Fibroblast of pulmonary artery (primary cell): ENCODE data around the gene CALML3.
"Not testable (repeated sequence)": the region's sequence is repeated elsewhere in the genome, so short reads cannot be mapped to it uniquely, and the experiment has no call there.

Source experiments
- DNase-seq: peaks from one replicate; pipeline ENCODE4 v3.0.0-alpha.2; 2010; ENCODE audit warnings: low read depth
- H3K4me3 ChIP-seq: replicated peaks from 2 replicates; pipeline ENCODE4 v1.5.1; 2011; ENCODE audit warnings: low read depth, mild to moderate bottlenecking, control low read depth, low read length, moderate library complexity
- TF ChIP-seq, protein P1 (sequence below): IDR thresholded peaks from 2 replicates; pipeline ENCODE4 v1.5.1; 2011; ENCODE audit warnings: mild to moderate bottlenecking, control low read depth, low read length, inconsistent platforms; ENCODE audit errors: missing control alignments

The CALML3 gene

DNA sequence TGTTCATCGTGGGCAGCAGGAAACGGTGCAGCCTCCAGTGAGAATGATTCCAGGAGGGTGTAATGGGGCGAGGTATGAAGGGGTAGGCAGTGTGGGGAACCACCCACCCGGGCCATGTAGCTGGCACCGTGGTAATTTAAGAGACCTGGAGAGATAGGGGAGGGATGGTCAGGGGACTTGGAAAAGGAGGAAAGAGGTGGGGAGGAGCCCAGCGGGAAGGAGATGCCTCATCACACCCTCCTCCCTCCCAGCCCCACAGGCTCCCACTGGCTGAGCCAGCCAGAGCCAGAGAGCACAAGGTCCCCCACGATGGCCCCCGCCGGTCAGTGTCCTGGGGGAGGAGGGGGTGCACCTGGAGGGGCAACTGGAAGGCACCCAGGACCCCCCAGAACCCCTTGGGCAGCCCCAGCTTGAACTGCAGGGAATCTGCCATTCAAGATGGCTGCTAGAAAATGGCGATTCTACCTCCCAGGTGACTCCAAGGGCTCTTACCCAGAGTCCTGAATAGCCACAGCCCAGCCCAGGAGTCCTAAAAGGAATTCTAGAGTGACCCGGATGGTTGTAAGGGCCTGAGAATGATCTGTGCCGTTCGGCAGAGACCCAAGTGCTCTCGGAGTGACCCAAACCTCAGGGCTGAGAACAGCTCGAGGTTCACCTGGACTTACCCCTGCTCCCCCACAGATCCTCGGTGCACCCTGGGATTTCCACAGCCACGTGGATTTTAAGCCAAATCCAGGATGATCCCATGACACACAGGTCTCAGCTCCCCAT is 28.8 kb downstream of the CALML3 start:
- no peak for DNase-seq
- no peak overlapping the region for H3K4me3 ChIP-seq
- TF ChIP-seq, protein P1, sequence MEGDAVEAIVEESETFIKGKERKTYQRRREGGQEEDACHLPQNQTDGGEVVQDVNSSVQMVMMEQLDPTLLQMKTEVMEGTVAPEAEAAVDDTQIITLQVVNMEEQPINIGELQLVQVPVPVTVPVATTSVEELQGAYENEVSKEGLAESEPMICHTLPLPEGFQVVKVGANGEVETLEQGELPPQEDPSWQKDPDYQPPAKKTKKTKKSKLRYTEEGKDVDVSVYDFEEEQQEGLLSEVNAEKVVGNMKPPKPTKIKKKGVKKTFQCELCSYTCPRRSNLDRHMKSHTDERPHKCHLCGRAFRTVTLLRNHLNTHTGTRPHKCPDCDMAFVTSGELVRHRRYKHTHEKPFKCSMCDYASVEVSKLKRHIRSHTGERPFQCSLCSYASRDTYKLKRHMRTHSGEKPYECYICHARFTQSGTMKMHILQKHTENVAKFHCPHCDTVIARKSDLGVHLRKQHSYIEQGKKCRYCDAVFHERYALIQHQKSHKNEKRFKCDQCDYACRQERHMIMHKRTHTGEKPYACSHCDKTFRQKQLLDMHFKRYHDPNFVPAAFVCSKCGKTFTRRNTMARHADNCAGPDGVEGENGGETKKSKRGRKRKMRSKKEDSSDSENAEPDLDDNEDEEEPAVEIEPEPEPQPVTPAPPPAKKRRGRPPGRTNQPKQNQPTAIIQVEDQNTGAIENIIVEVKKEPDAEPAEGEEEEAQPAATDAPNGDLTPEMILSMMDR, result no peak

DNA sequence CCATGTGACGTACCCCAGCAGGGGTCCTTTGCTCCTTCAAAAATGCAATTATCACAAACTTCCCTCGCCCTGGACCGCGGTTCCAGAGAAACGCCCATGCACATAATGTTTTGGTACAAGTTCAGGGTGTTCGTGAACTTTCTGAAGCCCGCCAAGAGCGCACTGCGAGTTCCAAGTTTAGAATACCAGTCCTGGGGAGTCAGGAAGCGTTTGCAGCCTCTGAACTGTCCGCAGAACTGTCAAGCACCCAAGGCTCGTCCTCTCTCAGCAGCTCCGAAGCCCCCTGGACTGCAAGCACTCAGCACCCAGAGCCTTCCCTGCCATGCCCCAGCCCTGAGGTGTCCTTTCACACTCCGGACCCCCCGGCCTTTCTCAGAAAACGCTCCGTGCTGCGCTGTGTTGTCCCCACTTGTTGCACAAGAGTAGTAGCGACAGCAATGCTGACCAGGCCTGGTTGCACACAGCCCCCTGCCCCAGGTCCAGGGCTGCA is 30.3 kb downstream of the CALML3 start:
- no peak overlapping the region for H3K4me3 ChIP-seq
- TF ChIP-seq, protein P1, result no peak
- no peak for DNase-seq

DNA sequence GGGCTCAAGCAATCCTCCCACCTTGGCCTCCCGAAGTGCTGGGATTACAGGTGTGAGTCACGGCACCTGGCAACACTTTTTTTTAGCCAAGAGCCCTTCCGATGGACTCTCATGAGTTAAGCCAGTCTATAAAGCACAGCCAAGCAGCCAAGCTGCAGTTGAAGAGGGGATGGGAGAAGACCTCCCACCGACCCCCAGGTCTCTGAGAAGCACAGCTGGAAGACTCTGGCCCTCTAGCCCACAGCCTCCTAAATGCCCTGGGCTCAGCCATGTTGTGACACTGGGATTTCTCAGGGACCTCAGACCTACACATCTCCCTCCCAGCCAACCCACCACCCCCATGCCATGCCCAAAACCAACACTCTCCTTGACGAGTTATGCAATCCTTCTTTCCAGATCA is 31.1 kb downstream of the CALML3 start:
- H3K4me3 ChIP-seq, result no peak overlapping the region
- TF ChIP-seq, protein P1, result no peak
- DNase-seq, result no peak

DNA sequence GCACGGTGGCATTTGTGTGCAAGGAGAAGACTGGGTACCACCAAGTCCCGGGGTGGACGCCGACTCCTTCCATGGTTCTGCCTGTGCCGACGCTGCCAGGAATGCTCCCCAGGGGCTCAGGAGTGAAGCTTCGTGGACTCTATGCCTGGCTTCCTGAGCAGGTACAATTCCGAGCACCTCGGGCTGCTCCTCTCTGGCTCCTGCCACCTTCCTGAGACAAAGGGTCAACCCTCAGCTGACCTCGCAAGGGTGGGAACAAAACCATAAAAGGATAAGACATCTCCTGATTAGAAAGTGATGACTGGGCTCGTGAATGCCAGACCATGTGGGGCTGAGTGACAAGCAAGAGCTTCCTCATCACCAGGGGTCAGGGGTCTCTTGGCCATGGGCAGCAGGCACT is 31.8 kb downstream of the CALML3 start:
- DNase-seq, result no peak
- TF ChIP-seq, protein P1, result no peak
- no peak overlapping the region for H3K4me3 ChIP-seq

DNA sequence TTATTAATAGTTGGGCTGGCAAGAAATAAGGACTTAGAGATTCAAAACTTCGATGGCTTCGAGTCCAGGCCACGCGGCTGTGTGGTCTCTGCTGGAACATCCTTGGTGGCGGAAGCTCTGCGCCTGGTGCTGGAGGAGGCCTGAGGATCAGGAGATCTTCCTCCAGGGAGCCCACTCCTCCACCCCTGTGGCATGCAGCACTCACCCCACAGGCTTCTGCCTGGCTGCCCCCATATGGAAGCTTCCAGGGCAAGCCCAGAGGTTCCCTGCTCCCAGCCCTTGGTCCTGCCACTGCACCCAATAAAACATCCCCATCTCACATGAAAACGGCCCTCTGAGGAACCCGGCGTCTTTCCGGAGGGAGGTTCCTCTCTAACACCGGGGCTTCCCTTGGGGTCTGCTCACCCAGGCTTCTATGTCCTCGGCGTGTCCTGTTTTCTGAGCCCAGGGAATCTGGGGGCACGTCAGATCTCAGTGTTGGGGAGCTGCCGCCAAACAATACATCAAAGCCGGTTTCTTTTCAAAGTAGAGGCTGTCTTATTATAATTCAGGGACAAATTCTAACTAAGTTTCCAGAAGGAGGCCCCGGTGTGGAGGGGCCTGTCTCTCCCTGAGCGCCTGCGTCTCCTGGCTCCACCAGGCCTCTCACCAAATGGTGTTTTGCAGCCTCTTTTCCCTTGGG is 32.4 kb downstream of the CALML3 start:
- TF ChIP-seq, protein P1, result no peak
- H3K4me3 ChIP-seq, result no peak overlapping the region
- DNase-seq, result no peak

DNA sequence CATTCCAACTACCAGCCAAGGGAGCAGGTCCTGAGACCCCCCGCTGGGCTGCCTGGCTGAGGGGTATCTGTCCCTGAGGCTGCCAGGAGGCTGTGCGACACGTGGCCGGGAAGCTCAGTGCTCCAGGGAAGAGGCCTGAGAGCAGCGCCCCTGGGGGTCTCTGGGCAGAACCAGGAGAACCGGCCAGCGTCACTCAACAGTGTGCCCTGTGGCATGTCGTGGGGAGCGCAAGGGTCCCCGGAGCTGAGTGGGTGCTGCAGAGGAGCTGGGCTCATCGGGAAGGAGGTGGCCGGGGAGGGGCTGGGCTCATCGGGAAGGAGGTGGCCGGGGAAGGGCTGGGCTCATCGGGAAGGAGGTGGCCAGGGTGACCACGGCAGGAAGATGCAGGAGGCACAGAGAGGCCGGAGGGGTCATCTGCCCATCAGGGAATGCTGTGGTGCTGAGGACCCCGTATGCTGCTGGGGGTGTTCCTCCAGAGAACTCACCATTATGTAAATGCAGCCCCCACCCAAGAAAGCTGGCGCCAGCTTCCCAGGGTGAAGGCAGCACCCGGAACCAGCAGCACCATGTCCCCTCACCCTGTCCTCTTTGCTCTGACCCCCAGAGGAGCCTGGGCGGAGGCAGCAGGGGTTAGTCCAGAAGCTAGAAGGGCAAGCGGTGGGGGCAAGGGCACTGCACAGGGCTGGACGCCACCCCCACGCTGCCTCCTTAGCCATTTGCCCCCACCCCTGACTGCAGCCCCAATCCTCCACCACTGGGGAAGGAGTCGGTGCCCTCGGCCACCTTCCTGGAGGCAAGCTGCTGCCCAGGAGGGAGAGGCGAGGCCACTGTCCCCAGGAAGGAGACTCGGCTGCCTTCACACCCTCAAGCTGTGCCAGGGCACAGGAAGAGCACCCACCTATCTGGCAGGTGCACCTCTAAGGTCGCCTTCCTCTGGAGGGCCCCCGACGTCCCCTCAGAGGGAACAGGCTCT is 33.3 kb downstream of the CALML3 start:
- DNase-seq, result no peak
- TF ChIP-seq, protein P1, result no peak
- H3K4me3 ChIP-seq, result no peak overlapping the region

DNA sequence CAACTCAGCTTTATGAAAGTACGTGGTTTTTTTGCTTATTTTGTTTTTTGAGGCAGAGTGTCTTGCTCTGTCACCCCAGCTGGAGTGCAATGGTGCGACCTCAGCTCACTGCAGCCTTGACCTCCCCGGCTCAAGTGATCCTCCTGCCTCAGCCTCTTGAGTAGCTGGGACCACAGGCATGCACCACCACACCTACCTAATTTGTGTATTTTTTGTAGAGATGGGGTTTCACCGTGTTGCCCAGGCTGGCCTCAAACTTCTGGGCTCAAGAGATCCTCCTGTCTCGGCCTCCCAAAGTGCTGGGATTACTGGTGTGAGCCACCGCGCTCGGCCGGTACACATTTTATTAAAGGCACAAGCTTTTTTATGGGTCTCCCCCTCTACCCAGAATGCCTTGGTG is 34.3 kb downstream of the CALML3 start:
- H3K4me3 ChIP-seq, DNase-seq: not testable (repeated sequence)
